WTC11 (cell line): ENCODE measurements around the gene APLN. TPM values are rescaled to one million over a fixed set of nuclear protein-coding genes. Genes with fewer than 3 reads are reported as not detected.

ENCODE experiments used
- ATAC-seq: fragments of 200-7000 bp; cut with Tn5 transposase; 2 replicates; pipeline ENCODE4 v1.10.0; 2021; ENCODE audit warnings: mild to moderate bottlenecking, moderate library complexity
- CTCF ChIA-PET: fragments of 300-600 bp; sonication (Branson Sonifier 250); formaldehyde crosslinking; loops from one replicate; lab custom pipeline; 2021; ENCODE audit warnings: antibody characterized with exemption; lab: Charles Lee
- POLR2A ChIA-PET: fragments of 350-600 bp; sonication (Branson Sonifier 250); formaldehyde crosslinking; loops from one replicate; lab custom pipeline; 2021; ENCODE audit warnings: antibody characterized with exemption; lab: Charles Lee
- DNase-seq: peaks from one replicate; pipeline ENCODE4 v3.0.0; 2021; ENCODE audit warnings: low spot score
- H3K27ac Mint-ChIP-seq: 2 replicates; pipeline ENCODE4 v1.8.0; 2021; ENCODE audit warnings: mixed read lengths
- H3K27me3 Mint-ChIP-seq: 2 replicates; pipeline ENCODE4 v1.8.0; 2021; ENCODE audit warnings: low read depth, mild to moderate bottlenecking, moderate library complexity, mixed read lengths
- H3K36me3 Mint-ChIP-seq: 2 replicates; pipeline ENCODE4 v1.8.0; 2021; ENCODE audit warnings: mixed read lengths
- H3K4me1 Mint-ChIP-seq: 2 replicates; pipeline ENCODE4 v1.8.0; 2022; ENCODE audit warnings: mixed read lengths
- H3K4me3 Mint-ChIP-seq: 2 replicates; pipeline ENCODE4 v1.8.0; 2021; ENCODE audit warnings: mild to moderate bottlenecking, moderate library complexity, mixed read lengths
- H3K9me3 Mint-ChIP-seq: 2 replicates; pipeline ENCODE4 v1.8.0; 2021; ENCODE audit warnings: mixed read lengths
- CREB1 ChIP-seq: sonication (generic); formaldehyde crosslinking; IDR thresholded peaks from 2 replicates; pipeline ENCODE4 v1.8.0; 2023; ENCODE audit warnings: mild to moderate bottlenecking, missing genetic modification reagents
- ETV6 ChIP-seq: sonication (generic); formaldehyde crosslinking; IDR thresholded peaks from 2 replicates; pipeline ENCODE4 v1.8.1; 2022; ENCODE audit warnings: mild to moderate bottlenecking, missing genetic modification reagents
- FOXK1 ChIP-seq: sonication (generic); formaldehyde crosslinking; IDR thresholded peaks from 2 replicates; pipeline ENCODE4 v1.8.0; 2022; ENCODE audit warnings: mild to moderate bottlenecking, moderate library complexity, missing genetic modification reagents
- GABPB1 ChIP-seq: sonication (generic); formaldehyde crosslinking; IDR thresholded peaks from 2 replicates; pipeline ENCODE4 v1.8.1; 2023; ENCODE audit warnings: mild to moderate bottlenecking, missing genetic modification reagents
- GRHL2 ChIP-seq: fragments of 250-450 bp; sonication (Bioruptor Pico); IDR thresholded peaks from 2 replicates; pipeline ENCODE4 v1.8.0; 2022; ENCODE audit warnings: mild to moderate bottlenecking, moderate library complexity; ENCODE audit not compliant: insufficient replicate concordance, severe bottlenecking
- GTF2I ChIP-seq: fragments of 250-450 bp; sonication (Bioruptor Pico); conservative IDR thresholded peaks from 2 replicates; pipeline ENCODE4 v1.4.0; 2021; ENCODE audit warnings: mild to moderate bottlenecking
- JAZF1 ChIP-seq: fragments of 250-450 bp; sonication (Bioruptor Pico); IDR thresholded peaks from 2 replicates; pipeline ENCODE4 v1.9.0; 2021; ENCODE audit warnings: moderate library complexity, mild to moderate bottlenecking, inconsistent platforms
- MYBL2 ChIP-seq: sonication (generic); formaldehyde crosslinking; IDR thresholded peaks from 2 replicates; pipeline ENCODE4 v1.8.1; 2023; ENCODE audit warnings: mild to moderate bottlenecking, moderate library complexity, missing genetic modification reagents
- OVOL2 ChIP-seq: fragments of 250-450 bp; sonication (Bioruptor Pico); IDR thresholded peaks from 2 replicates; pipeline ENCODE4 v1.9.0; 2021; ENCODE audit warnings: mild to moderate bottlenecking, borderline replicate concordance
- SMAD3 ChIP-seq: sonication (generic); formaldehyde crosslinking; IDR thresholded peaks from 2 replicates; pipeline ENCODE4 v1.8.0; 2022; ENCODE audit warnings: missing genetic modification reagents, mild to moderate bottlenecking, borderline replicate concordance
- ZNF219 ChIP-seq: sonication (generic); formaldehyde crosslinking; IDR thresholded peaks from 2 replicates; pipeline ENCODE4 v1.8.0; 2023; ENCODE audit warnings: missing genetic modification reagents, mild to moderate bottlenecking, borderline replicate concordance
- ZNF396 ChIP-seq: fragments of 250-450 bp; sonication (Bioruptor Pico); IDR thresholded peaks from 2 replicates; pipeline ENCODE4 v1.8.0; 2021; ENCODE audit warnings: mild to moderate bottlenecking, moderate library complexity, borderline replicate concordance
- ZNF416 ChIP-seq: fragments of 250-450 bp; sonication (Bioruptor Pico); IDR thresholded peaks from 2 replicates; pipeline ENCODE4 v1.9.0; 2021; ENCODE audit warnings: mild to moderate bottlenecking, inconsistent platforms
- total RNA-seq: library from RNA; stranded (reverse); gene quantifications from 3 replicates; pipeline ENCODE4 v1.2.3, GENCODE V29; 2021
- TF ChIP-seq, protein P1 (sequence below): sonication (generic); formaldehyde crosslinking; IDR thresholded peaks from 2 replicates; pipeline ENCODE4 v1.8.1; 2022; ENCODE audit warnings: mild to moderate bottlenecking, moderate library complexity, missing genetic modification reagents
- TF ChIP-seq, protein P2 (sequence below): sonication (generic); formaldehyde crosslinking; IDR thresholded peaks from 2 replicates; pipeline ENCODE4 v1.8.1; 2023; ENCODE audit warnings: mild to moderate bottlenecking, missing genetic modification reagents
- TF ChIP-seq, protein P3 (sequence below): sonication (generic); formaldehyde crosslinking; conservative IDR thresholded peaks from 2 replicates; pipeline ENCODE4 v1.8.1; 2023; ENCODE audit warnings: mild to moderate bottlenecking, low read depth, missing genetic modification reagents, moderate library complexity
- TF ChIP-seq, protein P4 (sequence below): fragments of 250-450 bp; sonication (Bioruptor Pico); IDR thresholded peaks from 2 replicates; pipeline ENCODE4 v1.8.0; 2021; ENCODE audit warnings: mild to moderate bottlenecking
- TF ChIP-seq, protein P5 (sequence below): fragments of 250-450 bp; sonication (Bioruptor Pico); IDR thresholded peaks from 2 replicates; pipeline ENCODE4 v1.9.0; 2021; ENCODE audit warnings: mild to moderate bottlenecking
- TF ChIP-seq, protein P6 (sequence below): fragments of 250-450 bp; sonication (Bioruptor Pico); conservative IDR thresholded peaks from 2 replicates; pipeline ENCODE4 v1.9.0; 2021; ENCODE audit warnings: mild to moderate bottlenecking
- TF ChIP-seq, protein P7 (sequence below): sonication (generic); formaldehyde crosslinking; IDR thresholded peaks from 2 replicates; pipeline ENCODE4 v1.8.0; 2022; ENCODE audit warnings: missing genetic modification reagents

Gene APLN
- total RNA-seq, 1 experiment from 2014 or later, result 4.2 TPM

DNA sequence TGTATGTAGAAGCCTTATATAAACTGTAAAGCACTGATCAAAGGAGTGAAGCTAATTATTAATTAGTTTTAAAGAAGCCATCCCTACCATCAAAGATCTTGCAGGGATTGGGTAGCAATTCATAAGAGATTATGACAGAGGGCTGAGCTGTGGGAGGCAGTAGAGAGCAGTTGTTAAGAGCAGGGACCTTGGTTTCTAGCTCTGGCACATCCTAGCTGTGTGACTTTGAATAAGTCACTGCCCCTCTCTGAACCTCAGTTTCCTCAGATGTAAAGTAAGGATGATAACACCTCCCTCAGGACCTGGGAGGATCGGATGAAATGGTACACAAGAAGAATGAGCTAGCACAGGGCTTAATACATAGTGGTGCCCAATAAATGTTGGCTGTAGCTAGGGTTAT is 45.4 kb downstream of the APLN start:
- POLR2A ChIA-PET, result no interaction called here
- H3K27me3 Mint-ChIP-seq, result 0 out of 2 replicates have a peak, but pooled peaks cover 5% of the 10 kb centered on the region
- CTCF ChIA-PET, result interaction anchor here (0.6 to 3.5 kb wide), 13 partner anchors 9 to 512 kb away, joined by 3 to 33 read pairs (median 4); no protein-coding TSS in a partner anchor
- TF ChIP-seq GTF2I (no peak), JAZF1 (CRISPR knock-in tag) (no peak), ETV6 (CRISPR knock-in tag) (no peak), OVOL2 (CRISPR knock-in tag) (no peak), SMAD3 (CRISPR knock-in tag) (no peak), ZNF396 (CRISPR knock-in tag) (no peak)
- TF ChIP-seq, protein P1, sequence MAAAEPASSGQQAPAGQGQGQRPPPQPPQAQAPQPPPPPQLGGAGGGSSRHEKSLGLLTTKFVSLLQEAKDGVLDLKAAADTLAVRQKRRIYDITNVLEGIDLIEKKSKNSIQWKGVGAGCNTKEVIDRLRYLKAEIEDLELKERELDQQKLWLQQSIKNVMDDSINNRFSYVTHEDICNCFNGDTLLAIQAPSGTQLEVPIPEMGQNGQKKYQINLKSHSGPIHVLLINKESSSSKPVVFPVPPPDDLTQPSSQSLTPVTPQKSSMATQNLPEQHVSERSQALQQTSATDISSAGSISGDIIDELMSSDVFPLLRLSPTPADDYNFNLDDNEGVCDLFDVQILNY (CRISPR knock-in tag), result no peak
- TF ChIP-seq, protein P2, sequence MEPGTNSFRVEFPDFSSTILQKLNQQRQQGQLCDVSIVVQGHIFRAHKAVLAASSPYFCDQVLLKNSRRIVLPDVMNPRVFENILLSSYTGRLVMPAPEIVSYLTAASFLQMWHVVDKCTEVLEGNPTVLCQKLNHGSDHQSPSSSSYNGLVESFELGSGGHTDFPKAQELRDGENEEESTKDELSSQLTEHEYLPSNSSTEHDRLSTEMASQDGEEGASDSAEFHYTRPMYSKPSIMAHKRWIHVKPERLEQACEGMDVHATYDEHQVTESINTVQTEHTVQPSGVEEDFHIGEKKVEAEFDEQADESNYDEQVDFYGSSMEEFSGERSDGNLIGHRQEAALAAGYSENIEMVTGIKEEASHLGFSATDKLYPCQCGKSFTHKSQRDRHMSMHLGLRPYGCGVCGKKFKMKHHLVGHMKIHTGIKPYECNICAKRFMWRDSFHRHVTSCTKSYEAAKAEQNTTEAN (CRISPR knock-in tag), result no peak
- TF ChIP-seq, protein P3, sequence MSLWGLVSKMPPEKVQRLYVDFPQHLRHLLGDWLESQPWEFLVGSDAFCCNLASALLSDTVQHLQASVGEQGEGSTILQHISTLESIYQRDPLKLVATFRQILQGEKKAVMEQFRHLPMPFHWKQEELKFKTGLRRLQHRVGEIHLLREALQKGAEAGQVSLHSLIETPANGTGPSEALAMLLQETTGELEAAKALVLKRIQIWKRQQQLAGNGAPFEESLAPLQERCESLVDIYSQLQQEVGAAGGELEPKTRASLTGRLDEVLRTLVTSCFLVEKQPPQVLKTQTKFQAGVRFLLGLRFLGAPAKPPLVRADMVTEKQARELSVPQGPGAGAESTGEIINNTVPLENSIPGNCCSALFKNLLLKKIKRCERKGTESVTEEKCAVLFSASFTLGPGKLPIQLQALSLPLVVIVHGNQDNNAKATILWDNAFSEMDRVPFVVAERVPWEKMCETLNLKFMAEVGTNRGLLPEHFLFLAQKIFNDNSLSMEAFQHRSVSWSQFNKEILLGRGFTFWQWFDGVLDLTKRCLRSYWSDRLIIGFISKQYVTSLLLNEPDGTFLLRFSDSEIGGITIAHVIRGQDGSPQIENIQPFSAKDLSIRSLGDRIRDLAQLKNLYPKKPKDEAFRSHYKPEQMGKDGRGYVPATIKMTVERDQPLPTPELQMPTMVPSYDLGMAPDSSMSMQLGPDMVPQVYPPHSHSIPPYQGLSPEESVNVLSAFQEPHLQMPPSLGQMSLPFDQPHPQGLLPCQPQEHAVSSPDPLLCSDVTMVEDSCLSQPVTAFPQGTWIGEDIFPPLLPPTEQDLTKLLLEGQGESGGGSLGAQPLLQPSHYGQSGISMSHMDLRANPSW (CRISPR knock-in tag), result no peak
- TF ChIP-seq, protein P4, sequence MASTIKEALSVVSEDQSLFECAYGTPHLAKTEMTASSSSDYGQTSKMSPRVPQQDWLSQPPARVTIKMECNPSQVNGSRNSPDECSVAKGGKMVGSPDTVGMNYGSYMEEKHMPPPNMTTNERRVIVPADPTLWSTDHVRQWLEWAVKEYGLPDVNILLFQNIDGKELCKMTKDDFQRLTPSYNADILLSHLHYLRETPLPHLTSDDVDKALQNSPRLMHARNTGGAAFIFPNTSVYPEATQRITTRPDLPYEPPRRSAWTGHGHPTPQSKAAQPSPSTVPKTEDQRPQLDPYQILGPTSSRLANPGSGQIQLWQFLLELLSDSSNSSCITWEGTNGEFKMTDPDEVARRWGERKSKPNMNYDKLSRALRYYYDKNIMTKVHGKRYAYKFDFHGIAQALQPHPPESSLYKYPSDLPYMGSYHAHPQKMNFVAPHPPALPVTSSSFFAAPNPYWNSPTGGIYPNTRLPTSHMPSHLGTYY, result no peak
- TF ChIP-seq, protein P5, sequence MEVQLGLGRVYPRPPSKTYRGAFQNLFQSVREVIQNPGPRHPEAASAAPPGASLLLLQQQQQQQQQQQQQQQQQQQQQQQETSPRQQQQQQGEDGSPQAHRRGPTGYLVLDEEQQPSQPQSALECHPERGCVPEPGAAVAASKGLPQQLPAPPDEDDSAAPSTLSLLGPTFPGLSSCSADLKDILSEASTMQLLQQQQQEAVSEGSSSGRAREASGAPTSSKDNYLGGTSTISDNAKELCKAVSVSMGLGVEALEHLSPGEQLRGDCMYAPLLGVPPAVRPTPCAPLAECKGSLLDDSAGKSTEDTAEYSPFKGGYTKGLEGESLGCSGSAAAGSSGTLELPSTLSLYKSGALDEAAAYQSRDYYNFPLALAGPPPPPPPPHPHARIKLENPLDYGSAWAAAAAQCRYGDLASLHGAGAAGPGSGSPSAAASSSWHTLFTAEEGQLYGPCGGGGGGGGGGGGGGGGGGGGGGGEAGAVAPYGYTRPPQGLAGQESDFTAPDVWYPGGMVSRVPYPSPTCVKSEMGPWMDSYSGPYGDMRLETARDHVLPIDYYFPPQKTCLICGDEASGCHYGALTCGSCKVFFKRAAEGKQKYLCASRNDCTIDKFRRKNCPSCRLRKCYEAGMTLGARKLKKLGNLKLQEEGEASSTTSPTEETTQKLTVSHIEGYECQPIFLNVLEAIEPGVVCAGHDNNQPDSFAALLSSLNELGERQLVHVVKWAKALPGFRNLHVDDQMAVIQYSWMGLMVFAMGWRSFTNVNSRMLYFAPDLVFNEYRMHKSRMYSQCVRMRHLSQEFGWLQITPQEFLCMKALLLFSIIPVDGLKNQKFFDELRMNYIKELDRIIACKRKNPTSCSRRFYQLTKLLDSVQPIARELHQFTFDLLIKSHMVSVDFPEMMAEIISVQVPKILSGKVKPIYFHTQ (CRISPR knock-in tag), result no peak
- TF ChIP-seq, all 79 proteins: peak for 0
- Mint-ChIP-seq H3K36me3 (no peaks in the 10 kb centered on the region), H3K27ac (no peak overlapping the region), H3K4me1 (0 out of 2 replicates have a peak, but pooled peaks cover 8% of the 10 kb centered on the region), H3K4me3 (no peak overlapping the region), H3K9me3 (no peaks in the 10 kb centered on the region)
- ATAC-seq (no peak), DNase-seq (no peak)

DNA sequence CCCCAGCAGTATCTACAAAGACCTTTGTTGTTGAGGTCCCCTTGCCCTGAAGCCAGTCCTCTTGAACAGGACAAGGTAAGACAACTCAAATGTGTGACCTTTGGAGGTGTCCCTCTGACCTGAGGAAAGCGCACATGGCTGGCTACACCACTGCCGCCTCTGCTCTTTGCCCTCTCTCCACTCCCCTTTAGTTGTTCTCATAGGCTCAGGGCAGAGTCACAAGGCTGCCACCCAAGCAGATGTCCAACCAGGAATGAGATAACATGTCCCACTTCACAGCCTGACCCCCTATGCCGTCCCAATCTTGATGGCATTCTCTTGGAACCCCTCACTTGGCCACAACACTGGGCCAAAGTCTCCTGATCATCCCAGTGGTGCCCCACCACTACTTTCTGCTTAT is 46.3 kb downstream of the APLN start:
- no peak overlapping the region for H3K27ac Mint-ChIP-seq
- TF ChIP-seq ZNF219 (CRISPR knock-in tag), result no peak
- no peak for TF ChIP-seq CREB1 (CRISPR knock-in tag)
- TF ChIP-seq, protein P6, sequence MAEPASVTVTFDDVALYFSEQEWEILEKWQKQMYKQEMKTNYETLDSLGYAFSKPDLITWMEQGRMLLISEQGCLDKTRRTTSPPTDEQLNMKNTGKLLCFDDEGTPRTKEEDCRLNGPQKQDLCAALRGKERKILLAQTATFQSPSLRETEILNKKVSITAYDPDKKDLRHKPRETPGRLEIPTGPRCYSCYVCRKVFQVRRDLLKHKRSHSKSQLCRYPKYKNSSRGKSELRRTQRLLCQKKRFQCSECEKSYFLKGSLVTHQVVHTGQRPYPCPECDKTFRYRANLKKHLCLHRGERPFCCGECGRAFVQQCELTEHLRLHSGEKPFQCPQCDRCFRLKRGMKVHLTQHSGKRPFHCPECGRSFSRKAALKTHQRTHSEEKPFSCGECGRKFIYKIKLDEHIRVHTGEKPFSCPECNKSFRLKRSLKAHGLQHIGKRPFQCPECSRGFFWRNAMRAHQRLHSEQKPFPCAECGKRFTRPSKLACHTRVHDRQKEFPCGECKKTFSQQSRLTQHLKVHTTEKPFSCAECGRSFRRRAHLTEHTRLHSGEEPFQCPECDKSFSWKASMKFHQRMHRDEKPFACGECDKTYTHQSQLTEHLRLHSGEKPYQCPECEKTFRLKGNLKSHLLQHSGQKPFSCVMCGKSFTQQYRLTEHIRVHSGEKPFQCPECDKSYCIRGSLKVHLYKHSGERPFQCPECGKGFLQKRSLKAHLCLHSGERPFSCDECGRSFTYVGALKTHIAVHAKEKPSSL, result no peak
- no peak for TF ChIP-seq GRHL2 (CRISPR knock-in tag)
- TF ChIP-seq, protein P7, sequence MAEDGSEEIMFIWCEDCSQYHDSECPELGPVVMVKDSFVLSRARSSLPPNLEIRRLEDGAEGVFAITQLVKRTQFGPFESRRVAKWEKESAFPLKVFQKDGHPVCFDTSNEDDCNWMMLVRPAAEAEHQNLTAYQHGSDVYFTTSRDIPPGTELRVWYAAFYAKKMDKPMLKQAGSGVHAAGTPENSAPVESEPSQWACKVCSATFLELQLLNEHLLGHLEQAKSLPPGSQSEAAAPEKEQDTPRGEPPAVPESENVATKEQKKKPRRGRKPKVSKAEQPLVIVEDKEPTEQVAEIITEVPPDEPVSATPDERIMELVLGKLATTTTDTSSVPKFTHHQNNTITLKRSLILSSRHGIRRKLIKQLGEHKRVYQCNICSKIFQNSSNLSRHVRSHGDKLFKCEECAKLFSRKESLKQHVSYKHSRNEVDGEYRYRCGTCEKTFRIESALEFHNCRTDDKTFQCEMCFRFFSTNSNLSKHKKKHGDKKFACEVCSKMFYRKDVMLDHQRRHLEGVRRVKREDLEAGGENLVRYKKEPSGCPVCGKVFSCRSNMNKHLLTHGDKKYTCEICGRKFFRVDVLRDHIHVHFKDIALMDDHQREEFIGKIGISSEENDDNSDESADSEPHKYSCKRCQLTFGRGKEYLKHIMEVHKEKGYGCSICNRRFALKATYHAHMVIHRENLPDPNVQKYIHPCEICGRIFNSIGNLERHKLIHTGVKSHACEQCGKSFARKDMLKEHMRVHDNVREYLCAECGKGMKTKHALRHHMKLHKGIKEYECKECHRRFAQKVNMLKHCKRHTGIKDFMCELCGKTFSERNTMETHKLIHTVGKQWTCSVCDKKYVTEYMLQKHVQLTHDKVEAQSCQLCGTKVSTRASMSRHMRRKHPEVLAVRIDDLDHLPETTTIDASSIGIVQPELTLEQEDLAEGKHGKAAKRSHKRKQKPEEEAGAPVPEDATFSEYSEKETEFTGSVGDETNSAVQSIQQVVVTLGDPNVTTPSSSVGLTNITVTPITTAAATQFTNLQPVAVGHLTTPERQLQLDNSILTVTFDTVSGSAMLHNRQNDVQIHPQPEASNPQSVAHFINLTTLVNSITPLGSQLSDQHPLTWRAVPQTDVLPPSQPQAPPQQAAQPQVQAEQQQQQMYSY, result no peak
- TF ChIP-seq FOXK1 (CRISPR knock-in tag), result no peak
- TF ChIP-seq MYBL2, result no peak
- no peak for TF ChIP-seq GABPB1 (CRISPR knock-in tag)
- TF ChIP-seq ZNF416, result no peak

More for the DNA sequence above, 46.3 kb downstream of the APLN start:
- Mint-ChIP-seq H3K4me1 (peaks cover 15% of the 10 kb centered on the region; the same call in 1 of the 2 replicates), H3K36me3 (no peaks in the 10 kb centered on the region), H3K4me3 (no peak overlapping the region), H3K27me3 (0 out of 2 replicates have a peak, but pooled peaks cover 5% of the 10 kb centered on the region), H3K9me3 (no peaks in the 10 kb centered on the region)
- ChIA-PET CTCF (interaction anchor here (0.5 to 3.5 kb wide), 4 partner anchors 28 to 462 kb away, joined by 3 to 33 read pairs (median 13); no protein-coding TSS in a partner anchor), POLR2A (no interaction called here)
- DNase-seq (no peak), ATAC-seq (no peak)
